ENCODE measurements around the gene GRK1. TPM values are rescaled to one million over a fixed set of nuclear protein-coding genes. Genes with fewer than 3 reads are reported as not detected.

The GRK1 gene
- total RNA-seq, 4 donors from 2014 or later: 0.07 to 0.12 TPM; not detected in 2

DNA sequence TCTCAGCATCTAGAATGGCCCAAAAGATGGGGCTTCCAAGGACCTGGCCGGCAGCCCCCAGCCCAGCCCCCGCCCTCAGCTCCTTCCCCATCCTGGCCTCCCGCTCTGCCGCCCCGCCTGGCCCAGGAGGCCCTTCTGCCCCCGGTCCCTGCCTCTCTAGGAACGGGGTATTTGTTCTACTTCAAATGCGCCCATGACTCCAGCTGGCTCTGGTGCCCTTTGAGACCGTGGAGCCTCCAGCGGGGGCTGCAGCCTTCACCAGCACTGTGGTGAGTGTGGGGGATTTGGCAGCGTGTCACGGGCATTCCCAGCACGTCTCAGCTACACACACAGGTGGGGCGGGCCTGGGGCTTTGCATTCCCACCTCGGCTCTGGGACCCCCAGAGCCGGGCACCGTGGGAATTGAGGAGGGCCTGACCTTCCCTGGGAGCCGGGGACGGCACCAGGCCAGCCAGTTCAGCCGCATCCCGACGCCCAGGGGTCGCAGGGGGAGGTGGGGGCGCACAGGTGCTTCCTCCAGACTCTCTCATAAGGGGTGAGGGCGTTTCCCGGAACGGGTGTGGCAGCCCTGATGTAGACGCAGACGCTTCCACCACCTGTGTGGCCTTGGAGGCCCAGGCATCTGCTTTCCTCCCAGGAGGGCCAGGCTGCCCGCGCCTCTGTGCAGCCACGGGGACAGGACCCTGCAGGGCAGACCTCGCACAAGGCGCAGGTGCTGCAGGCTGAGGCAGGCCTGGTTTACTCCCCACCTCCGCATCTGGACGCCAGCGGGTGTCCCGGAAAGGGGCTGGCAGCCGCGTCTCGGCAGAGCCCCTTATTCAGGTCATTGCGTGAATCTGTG, 10.0 kb upstream of the GRK1 start:
- intact Hi-C loops (cut with DNase I; ENCODE audit: low total_unique reads): no loop called here
- no peaks in the 10 kb centered on the region for H3K4me1 ChIP-seq
- H3K4me3 ChIP-seq: no peak overlapping the region
- peak; percentile 8 to 9 for DNase-seq
- no peak overlapping the region for H3K27ac ChIP-seq
- H3K36me3 ChIP-seq: no peaks in the 10 kb centered on the region
- H3K27me3 ChIP-seq: no peaks in the 10 kb centered on the region
- TF ChIP-seq, protein P1, sequence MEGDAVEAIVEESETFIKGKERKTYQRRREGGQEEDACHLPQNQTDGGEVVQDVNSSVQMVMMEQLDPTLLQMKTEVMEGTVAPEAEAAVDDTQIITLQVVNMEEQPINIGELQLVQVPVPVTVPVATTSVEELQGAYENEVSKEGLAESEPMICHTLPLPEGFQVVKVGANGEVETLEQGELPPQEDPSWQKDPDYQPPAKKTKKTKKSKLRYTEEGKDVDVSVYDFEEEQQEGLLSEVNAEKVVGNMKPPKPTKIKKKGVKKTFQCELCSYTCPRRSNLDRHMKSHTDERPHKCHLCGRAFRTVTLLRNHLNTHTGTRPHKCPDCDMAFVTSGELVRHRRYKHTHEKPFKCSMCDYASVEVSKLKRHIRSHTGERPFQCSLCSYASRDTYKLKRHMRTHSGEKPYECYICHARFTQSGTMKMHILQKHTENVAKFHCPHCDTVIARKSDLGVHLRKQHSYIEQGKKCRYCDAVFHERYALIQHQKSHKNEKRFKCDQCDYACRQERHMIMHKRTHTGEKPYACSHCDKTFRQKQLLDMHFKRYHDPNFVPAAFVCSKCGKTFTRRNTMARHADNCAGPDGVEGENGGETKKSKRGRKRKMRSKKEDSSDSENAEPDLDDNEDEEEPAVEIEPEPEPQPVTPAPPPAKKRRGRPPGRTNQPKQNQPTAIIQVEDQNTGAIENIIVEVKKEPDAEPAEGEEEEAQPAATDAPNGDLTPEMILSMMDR (IDR thresholded peaks at IDR 0.05): no peak
- TF ChIP-seq POLR2A (IDR thresholded peaks at IDR 0.05): no peak
- H3K9me3 ChIP-seq: no peaks in the 10 kb centered on the region

DNA sequence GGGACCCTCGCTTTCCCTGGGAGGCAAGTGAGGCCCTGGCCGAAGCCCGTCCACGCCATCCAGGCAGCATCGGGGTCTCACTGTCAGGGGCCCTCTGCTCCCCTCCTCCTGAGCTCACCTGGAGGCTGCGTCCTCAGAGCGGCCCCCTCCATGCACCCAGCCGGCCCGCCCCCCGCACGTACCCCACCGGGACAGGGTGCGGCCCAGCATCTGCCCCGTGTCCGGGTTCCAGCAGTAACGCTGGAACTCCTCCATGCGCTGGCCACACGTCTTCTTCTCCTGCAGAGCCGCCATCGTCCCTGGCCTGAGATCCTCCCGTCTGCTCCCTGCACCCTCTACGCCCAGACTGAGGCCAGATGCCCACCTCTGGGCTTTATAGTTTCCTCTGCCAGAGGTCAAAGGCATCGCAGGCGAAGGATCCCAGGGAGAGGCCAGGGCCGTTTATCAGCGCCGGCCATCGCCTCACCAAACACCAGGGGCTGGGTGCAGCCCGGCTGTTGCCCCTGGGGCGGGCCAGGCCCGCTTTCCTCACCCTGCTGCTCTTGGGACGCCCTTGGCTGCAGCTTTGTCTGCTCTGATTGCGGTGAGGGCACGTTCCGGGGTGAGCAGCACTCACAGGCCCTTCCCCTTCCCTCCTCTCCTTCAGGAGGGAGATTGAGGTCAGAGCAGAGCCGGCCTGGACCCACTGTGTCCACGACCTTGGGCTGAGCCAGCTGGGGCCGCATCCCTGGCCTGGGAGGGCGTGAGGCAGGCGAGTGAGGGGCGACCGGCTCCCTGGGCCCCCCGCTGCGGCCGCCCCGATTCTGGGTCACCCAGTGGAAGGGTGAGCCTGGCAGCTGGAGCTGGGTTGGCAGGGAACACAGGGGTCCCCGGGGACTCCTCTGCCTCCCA, 8.9 kb upstream of the GRK1 start, which contains the start of gene ATP4B:
Gene ATP4B, minus strand, starts transcription at position 348 of the 891 bp plus-strand sequence. Its CDS starts 54 bp downstream, at position 294.
- Histone ChIP-seq H3K9me3 (no peaks in the 10 kb centered on the region), H3K36me3 (no peaks in the 10 kb centered on the region), H3K4me3 (no peak within 1 kb of the TSS), H3K27me3 (no peaks in the 10 kb centered on the region), H3K27ac (no peak within 1 kb of the TSS), H3K4me1 (no peaks in the 10 kb centered on the region)
- TF ChIP-seq, protein P1 (IDR thresholded peaks at IDR 0.05): no peak
- no peak for TF ChIP-seq POLR2A (IDR thresholded peaks at IDR 0.05)
- intact Hi-C loops (cut with DNase I; ENCODE audit: low total_unique reads): no loop called here
- DNase-seq: peak; percentile 6 to 9

DNA sequence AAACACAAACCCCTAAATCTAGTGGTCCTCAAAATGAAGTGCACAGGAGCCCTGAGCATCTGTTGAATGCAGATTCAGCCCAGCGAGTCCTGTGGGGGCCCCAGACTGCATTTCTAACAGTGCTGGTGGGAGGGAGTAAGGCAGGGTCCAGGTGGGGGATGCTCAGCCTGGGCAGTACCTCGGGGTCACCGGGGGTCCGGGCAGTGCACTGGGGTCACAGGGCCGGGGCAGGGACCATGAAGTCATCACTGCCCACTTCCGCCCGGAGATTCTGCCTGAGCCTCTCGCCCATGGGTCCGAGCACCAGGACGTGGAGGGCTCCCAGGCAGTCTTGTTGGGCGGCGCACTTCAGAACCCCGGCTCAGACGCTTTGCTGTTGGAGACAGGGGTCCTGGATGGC, 8.2 kb upstream of the GRK1 start:
- Histone ChIP-seq H3K36me3 (no peaks in the 10 kb centered on the region), H3K27me3 (no peaks in the 10 kb centered on the region), H3K4me1 (no peaks in the 10 kb centered on the region), H3K4me3 (no peak overlapping the region), H3K27ac (no peak overlapping the region), H3K9me3 (no peaks in the 10 kb centered on the region)
- TF ChIP-seq, protein P1 (IDR thresholded peaks at IDR 0.05): no peak
- TF ChIP-seq POLR2A (IDR thresholded peaks at IDR 0.05): no peak
- peak; percentile 1 to 8 for DNase-seq
- intact Hi-C loops (cut with DNase I; ENCODE audit: low total_unique reads): no loop called here

DNA sequence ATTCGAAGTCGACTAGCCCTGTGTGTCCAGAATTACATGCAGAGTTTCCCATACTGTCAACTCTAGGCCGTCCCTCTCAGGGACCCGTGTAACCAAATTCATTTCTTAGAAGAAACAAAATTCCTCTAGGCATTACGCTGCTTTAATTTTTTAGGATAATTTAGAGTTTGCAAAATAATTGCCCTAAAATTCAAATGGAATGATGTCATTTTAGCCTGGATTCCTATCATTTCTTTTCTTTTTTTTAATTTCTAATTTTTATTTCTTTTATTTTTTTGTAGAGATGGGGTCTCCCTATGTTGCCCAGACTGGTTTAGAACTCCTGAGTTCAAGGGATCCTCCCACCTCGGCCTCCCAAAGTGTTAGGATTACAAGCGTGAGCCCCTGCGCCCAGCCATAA, 7.7 kb upstream of the GRK1 start:
- Histone ChIP-seq H3K4me3 (no peak overlapping the region), H3K36me3 (no peaks in the 10 kb centered on the region), H3K9me3 (no peaks in the 10 kb centered on the region), H3K4me1 (no peaks in the 10 kb centered on the region), H3K27ac (no peak overlapping the region), H3K27me3 (no peaks in the 10 kb centered on the region)
- no peak for TF ChIP-seq POLR2A (IDR thresholded peaks at IDR 0.05)
- TF ChIP-seq, protein P1 (IDR thresholded peaks at IDR 0.05): no peak
- intact Hi-C loops (cut with DNase I; ENCODE audit: low total_unique reads): no loop called here
- DNase-seq: peak in 1 of 2 donors; percentile 1

Measured in uterus (tissue), 4 donors.